B cell (primary cell): ENCODE measurements around the gene CORO2B. TPM values are rescaled to one million over a fixed set of nuclear protein-coding genes. Genes with fewer than 3 reads are reported as not detected.

Source experiments
- ATAC-seq: fragments of 200-7000 bp; cut with Tn5 transposase; one replicate; pipeline ENCODE4 v1.10.0; 2021; ENCODE audit warnings: low read depth, mild to moderate bottlenecking, moderate number of reproducible peaks, moderate library complexity
- CTCF ChIA-PET: fragments of 350-600 bp; sonication (Branson Sonifier 250); formaldehyde crosslinking; loops from one replicate; lab custom pipeline; 2021; ENCODE audit warnings: antibody characterized with exemption, inconsistent platforms; lab: Charles Lee
- POLR2A ChIA-PET: fragments of 350-600 bp; sonication (Branson Sonifier 250); formaldehyde crosslinking; loops from one replicate; lab custom pipeline; 2021; ENCODE audit warnings: antibody characterized with exemption; lab: Charles Lee
- DNase-seq: peaks from one replicate; pipeline ENCODE4 v3.0.0; 2013
- H2AFZ ChIP-seq: 2 replicates; pipeline ENCODE4 v1.6.1; 2012; ENCODE audit warnings: mild to moderate bottlenecking, low read depth, low read length; ENCODE audit not compliant: insufficient read depth, poor library complexity, severe bottlenecking
- H3K27ac ChIP-seq, 2 donors: 1 replicate in 1 of 2; 2 replicates in 1 of 2; pipeline ENCODE4 v1.5.1; 2012 to 2013; ENCODE audit warnings: low read length in 2 of 2, mild to moderate bottlenecking in 2 of 2, moderate library complexity in 1 of 2
- H3K27me3 ChIP-seq, 4 experiments: fragments of 200-600 bp in 1 of 4; sonication (generic) in 1 of 4; replicated peaks in 1 of 4; 1 replicate in 2 of 4; 2 replicates in 2 of 4; pipeline versions ENCODE4 v1.6.1 to v1.7.0; 2013 to 2016; ENCODE audit warnings: low read length in 3 of 4, mild to moderate bottlenecking in 2 of 4, mixed read lengths in 1 of 4, moderate library complexity in 1 of 4; ENCODE audit not compliant: insufficient read depth in 4 of 4, control insufficient read depth in 3 of 4; ENCODE audit errors: control extremely low read depth in 1 of 4
- H3K36me3 ChIP-seq, 2 experiments: replicated peaks in 1 of 2; 1 replicate in 1 of 2; 2 replicates in 1 of 2; pipeline versions ENCODE4 v1.6.1 to v1.7.1; 2013; ENCODE audit warnings: low read length in 1 of 2; ENCODE audit not compliant: insufficient read depth in 2 of 2, control insufficient read depth in 1 of 2; ENCODE audit errors: control extremely low read depth in 1 of 2, extremely low read depth in 1 of 2
- H3K4me1 ChIP-seq, 2 donors: fragments of 200-600 bp in 1 of 2; sonication (generic) in 1 of 2; 1 replicate in 1 of 2; 2 replicates in 1 of 2; pipeline versions ENCODE4 v1.5.1 to v1.6.1; 2013 to 2017; ENCODE audit warnings: low read length in 2 of 2; ENCODE audit not compliant: control insufficient read depth in 2 of 2, insufficient read depth in 2 of 2
- H3K4me2 ChIP-seq: replicated peaks from 2 replicates; pipeline ENCODE3; 2012; ENCODE audit warnings: mild to moderate bottlenecking, low read depth, low read length; ENCODE audit not compliant: poor library complexity, severe bottlenecking
- H3K4me3 ChIP-seq, 5 experiments: fragments of 200-600 bp in 1 of 5; sonication (generic) in 1 of 5; 1 replicate in 3 of 5; 2 replicates in 2 of 5; pipeline versions ENCODE4 v1.5.1 to v1.7.0; 2011 to 2016; ENCODE audit warnings: low read length in 4 of 5, mild to moderate bottlenecking in 4 of 5, low read depth in 2 of 5, control low read depth in 1 of 5, moderate library complexity in 1 of 5; ENCODE audit not compliant: insufficient read depth in 1 of 5; ENCODE audit errors: control extremely low read depth in 1 of 5, extremely low read depth in 1 of 5
- H3K79me2 ChIP-seq: fragments of 200-600 bp; sonication (generic); one replicate; pipeline ENCODE4 v1.6.0; 2016; ENCODE audit warnings: low read length; ENCODE audit not compliant: control insufficient read depth, insufficient read depth
- H3K9ac ChIP-seq: fragments of 200-600 bp; sonication (generic); 2 replicates; pipeline ENCODE4 v1.6.1; 2017; ENCODE audit warnings: mild to moderate bottlenecking, low read length, moderate library complexity
- H3K9me3 ChIP-seq, 3 donors: one replicate each; pipeline versions ENCODE4 v1.6.1 to v1.7.1; 2013; ENCODE audit warnings: low read length in 2 of 3; ENCODE audit not compliant: control insufficient read depth in 2 of 3, insufficient read depth in 1 of 3; ENCODE audit errors: control extremely low read depth in 1 of 3
- H4K20me1 ChIP-seq: 2 replicates; pipeline ENCODE4 v1.6.0; 2012; ENCODE audit warnings: mild to moderate bottlenecking, low read length; ENCODE audit not compliant: insufficient read depth, control insufficient read depth, poor library complexity, severe bottlenecking
- H3K27ac Mint-ChIP-seq: one replicate; pipeline ENCODE4 v1.8.0; 2021; ENCODE audit warnings: mixed read lengths
- H3K27me3 Mint-ChIP-seq: one replicate; pipeline ENCODE4 v1.8.0; 2021; ENCODE audit warnings: mixed read lengths
- H3K4me1 Mint-ChIP-seq: one replicate; pipeline ENCODE4 v1.8.0; 2021; ENCODE audit warnings: mixed read lengths
- H3K4me3 Mint-ChIP-seq: one replicate; pipeline ENCODE4 v1.8.0; 2021; ENCODE audit warnings: mixed read lengths
- H3K9me3 Mint-ChIP-seq: one replicate; pipeline ENCODE4 v1.8.0; 2022; ENCODE audit warnings: mixed read lengths; ENCODE audit not compliant: insufficient read depth
- CTCF ChIP-seq: fragments of 200-600 bp; IDR thresholded peaks from one replicate; pipeline ENCODE4 v1.8.0; 2022; ENCODE audit warnings: antibody characterized with exemption, mild to moderate bottlenecking
- EZH2 ChIP-seq: IDR thresholded peaks from 2 replicates; pipeline ENCODE4 v1.6.1; 2012; ENCODE audit warnings: borderline replicate concordance, low read depth, mild to moderate bottlenecking, moderate library complexity, low read length; ENCODE audit not compliant: insufficient read depth, poor library complexity, severe bottlenecking
- WGBS: methylation state at CpG from one replicate; pipeline ENCODE4 v1.1.5; 2013; ENCODE audit warnings: missing lambda C conversion rate; ENCODE audit not compliant: insufficient coverage; 5-methylcytosine and 5-hydroxymethylcytosine counted together
- intact Hi-C: fragments of 100-400 bp; cut with micrococcal nuclease; formaldehyde crosslinking; loops from one replicate; pipeline ENCODE4 v1.10.0; 2022
- polyA plus RNA-seq: library from polyadenylated mRNA; depleted of rRNA; stranded (reverse); fragments of >200 nt; gene quantifications from 2 replicates; pipeline ENCODE4 v1.2.3, GENCODE V29; 2012
- total RNA-seq, 2 donors: library from RNA; stranded (reverse); fragments of 120-200 nt in 1 of 2; gene quantifications; 1 replicate in 1 of 2; 2 replicates in 1 of 2; pipeline versions ENCODE4 v1.2.3 to v1.2.4, GENCODE V29; 2013 to 2022

The CORO2B gene
- total and polyA plus RNA-seq, 2 donors (not counting 1 experiment from before 2014, with no cell fraction given), result 9.5 to 11.3 TPM

GRCh38 chr15:68630211-68630555 lies 51.4 kb downstream of the CORO2B start:
- ChIA-PET POLR2A (interaction anchor here (1.3 kb wide), 1 partner anchor 190 kb away, joined by 3 read pairs; the partner anchor contains the start of gene ANP32A), CTCF (interaction anchor here (4.5 to 10.3 kb wide), 2 partner anchors 43 to 71 kb away, joined by 46 to 117 read pairs; no protein-coding TSS in a partner anchor)
- Mint-ChIP-seq H3K27me3 (peaks cover 16% of the 10 kb centered on the region), H3K27ac (peak overlapping the region; percentile 97), H3K4me1 (peaks cover 94% of the 10 kb centered on the region), H3K9me3 (no peaks in the 10 kb centered on the region), H3K4me3 (peak overlapping the region; percentile 80)
- Histone ChIP-seq H3K27ac (peak overlapping the region; percentile 86 to 95), H3K4me3 (peak overlapping the region in 4 of 5 experiments; percentile 13 to 45 (median 20)), H3K36me3 (no peaks in the 10 kb centered on the region), H3K4me1 (peaks cover 92 to 94% of the 10 kb centered on the region in 2 donors), H3K79me2 (peaks cover 27% of the 10 kb centered on the region), H4K20me1 (no peaks in the 10 kb centered on the region), H3K4me2 (peak overlapping the region; percentile 73), H3K9ac (peak overlapping the region; percentile 38), H2AFZ (peak overlapping the region; percentile 26), H3K9me3 (no peaks in the 10 kb centered on the region), H3K27me3 (no peaks in the 10 kb centered on the region)
- ATAC-seq (no peak), DNase-seq (peak; percentile 19)
- intact Hi-C loops, result loop anchor here (2.0 to 5.0 kb wide), 2 partner anchors 45 to 73 kb away; no protein-coding TSS in a partner anchor
- TF ChIP-seq CTCF, result no peak
- no peak for TF ChIP-seq EZH2
- WGBS, result 18% methylated on average over 9 of the region's 9 CpGs

- Mint-ChIP-seq H3K9me3 (no peaks in the 10 kb centered on the region), H3K4me3 (peak overlapping the region; percentile 80), H3K27me3 (peaks cover 13% of the 10 kb centered on the region), H3K27ac (peak overlapping the region; percentile 97), H3K4me1 (peaks cover 99% of the 10 kb centered on the region)
- Histone ChIP-seq H3K79me2 (peaks cover 24% of the 10 kb centered on the region), H3K27ac (peak overlapping the region; percentile 86 to 95), H3K4me1 (peaks cover 98 to 99% of the 10 kb centered on the region in 2 donors), H3K36me3 (no peaks in the 10 kb centered on the region), H3K9me3 (no peaks in the 10 kb centered on the region), H3K27me3 (no peaks in the 10 kb centered on the region), H3K4me2 (peak overlapping the region; percentile 73), H3K9ac (peak overlapping the region; percentile 38), H4K20me1 (no peaks in the 10 kb centered on the region), H3K4me3 (no peak overlapping the region), H2AFZ (peak overlapping the region; percentile 26)
- POLR2A ChIA-PET, result interaction anchor here (0.9 to 1.4 kb wide), 4 partner anchors 52 to 190 kb away, joined by 3 to 4 read pairs (median 4); partner anchors contain the start of genes ANP32A and CORO2B
- TF ChIP-seq EZH2 (no peak), CTCF (peak; percentile 38)
- intact Hi-C loops, result loop anchor here (1.0 to 5.0 kb wide), 3 partner anchors 44 to 74 kb away; no protein-coding TSS in a partner anchor
- CTCF ChIA-PET, result interaction anchor here (0.7 to 10.3 kb wide), 17 partner anchors 9 to 353 kb away, joined by 3 to 117 read pairs (median 4); partner anchors contain the start of genes CORO2B and FEM1B
- peak; percentile 29 for DNase-seq
- WGBS, result 84% methylated on average over 6 of the region's 8 CpGs
- no peak for ATAC-seq
These were observed 52.0 kb downstream of the CORO2B start for GRCh38 chr15:68630836-68631235.
